Measurements from ENCODE around the gene GPR152. TPM values are rescaled to one million over a fixed set of nuclear protein-coding genes. Genes with fewer than 3 reads are reported as not detected.

GPR152 gene
- total RNA-seq, 4 donors from 2014 or later = not detected

DNA sequence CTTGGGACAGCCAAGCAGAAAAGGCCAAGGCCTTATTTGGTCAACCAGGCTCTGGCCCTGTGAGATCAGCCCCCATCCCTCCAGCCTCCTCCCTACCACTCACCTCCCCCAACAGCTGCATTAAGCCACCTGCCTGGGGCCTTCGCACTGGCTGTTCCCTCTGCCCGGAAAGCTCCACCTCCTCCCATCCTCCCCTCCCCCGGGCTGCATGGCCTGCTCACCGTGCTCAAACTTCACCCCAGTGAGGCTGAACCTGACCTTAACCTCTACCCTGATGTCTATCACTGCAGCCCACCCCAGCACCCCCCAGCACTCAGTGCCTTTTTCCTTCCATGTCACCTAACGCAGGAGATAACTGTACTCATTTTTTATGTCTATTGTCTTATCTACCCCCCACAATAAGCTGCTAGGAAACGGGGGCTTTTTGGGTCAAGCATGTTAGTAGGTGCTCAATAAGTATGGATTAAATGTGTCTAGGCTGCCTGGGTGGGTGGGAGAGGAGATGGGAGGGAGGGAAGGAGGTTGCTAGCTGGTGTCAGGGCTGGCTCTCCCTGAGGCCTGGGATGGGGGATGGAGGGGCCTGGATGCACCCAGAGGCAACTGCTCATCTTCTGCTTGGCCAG is 16.0 kb downstream of the GPR152 start:
- H3K9me3 ChIP-seq = no peaks in the 10 kb centered on the region
- H3K27me3 ChIP-seq = no peaks in the 10 kb centered on the region
- 20 to 32% methylated on average over 1 to 5 of the region's 6 CpGs for WGBS, 2 donors (ENCODE audit: low coverage in 1 of 2)
- no peak for TF ChIP-seq EP300 (IDR thresholded peaks at IDR 0.05)
- TF ChIP-seq POLR2AphosphoS5 (IDR thresholded peaks at IDR 0.05) = peak; percentile 16
- peaks cover 0 to 93% of the 10 kb centered on the region in 2 donors for H3K36me3 ChIP-seq
- peak overlapping the region in 3 of 4 donors; percentile 31 to 65 (median 45) for H3K27ac ChIP-seq
- peak overlapping the region in 1 of 2 donors; percentile 27 for H3K4me3 ChIP-seq
- H3K4me1 ChIP-seq = peaks cover 0 to 60% (median 5%) of the 10 kb centered on the region in 3 donors
- ATAC-seq = no peak

DNA sequence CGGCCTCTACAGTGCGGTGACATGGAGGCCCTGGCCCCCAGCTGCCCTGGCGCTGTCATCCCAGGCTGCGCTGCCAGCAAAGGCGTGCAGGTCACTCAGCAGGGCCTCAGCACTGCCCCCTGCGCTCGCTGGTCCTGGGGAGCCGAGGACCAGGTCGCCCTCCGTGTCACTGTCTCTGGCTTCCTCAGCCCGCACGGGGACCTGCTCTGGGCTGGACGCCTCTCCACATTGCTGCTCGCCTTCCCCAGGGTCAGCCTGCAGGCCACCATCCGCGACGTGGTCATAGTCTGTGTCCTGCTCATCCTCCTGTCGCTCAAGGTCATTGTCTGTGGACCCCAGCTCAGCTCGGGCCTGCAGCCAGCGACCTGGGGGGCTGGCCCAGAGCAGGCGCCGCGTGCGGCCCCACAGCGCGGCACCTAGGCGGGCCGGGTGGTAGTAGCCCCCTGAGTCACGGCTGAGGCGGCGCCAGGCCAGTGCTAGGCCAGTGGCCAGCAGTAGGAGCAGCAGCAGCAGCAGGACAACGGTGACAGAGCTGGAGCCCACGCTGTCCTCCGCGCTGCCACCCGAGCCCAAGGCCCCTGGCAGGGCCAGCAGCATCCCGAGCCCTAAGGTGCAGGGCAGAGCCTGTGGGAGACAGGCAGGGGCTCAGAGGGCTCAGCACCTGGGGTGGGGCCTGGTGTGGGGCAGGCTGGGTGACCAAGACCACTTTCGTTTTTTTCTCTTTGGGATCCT is 16.6 kb downstream of the GPR152 start:
- H3K27ac ChIP-seq = peak overlapping the region in 3 of 4 donors; percentile 31 to 65 (median 45)
- H3K36me3 ChIP-seq = peaks cover 0 to 93% of the 10 kb centered on the region in 2 donors
- no peak for TF ChIP-seq EP300 (IDR thresholded peaks at IDR 0.05)
- TF ChIP-seq, protein P1, sequence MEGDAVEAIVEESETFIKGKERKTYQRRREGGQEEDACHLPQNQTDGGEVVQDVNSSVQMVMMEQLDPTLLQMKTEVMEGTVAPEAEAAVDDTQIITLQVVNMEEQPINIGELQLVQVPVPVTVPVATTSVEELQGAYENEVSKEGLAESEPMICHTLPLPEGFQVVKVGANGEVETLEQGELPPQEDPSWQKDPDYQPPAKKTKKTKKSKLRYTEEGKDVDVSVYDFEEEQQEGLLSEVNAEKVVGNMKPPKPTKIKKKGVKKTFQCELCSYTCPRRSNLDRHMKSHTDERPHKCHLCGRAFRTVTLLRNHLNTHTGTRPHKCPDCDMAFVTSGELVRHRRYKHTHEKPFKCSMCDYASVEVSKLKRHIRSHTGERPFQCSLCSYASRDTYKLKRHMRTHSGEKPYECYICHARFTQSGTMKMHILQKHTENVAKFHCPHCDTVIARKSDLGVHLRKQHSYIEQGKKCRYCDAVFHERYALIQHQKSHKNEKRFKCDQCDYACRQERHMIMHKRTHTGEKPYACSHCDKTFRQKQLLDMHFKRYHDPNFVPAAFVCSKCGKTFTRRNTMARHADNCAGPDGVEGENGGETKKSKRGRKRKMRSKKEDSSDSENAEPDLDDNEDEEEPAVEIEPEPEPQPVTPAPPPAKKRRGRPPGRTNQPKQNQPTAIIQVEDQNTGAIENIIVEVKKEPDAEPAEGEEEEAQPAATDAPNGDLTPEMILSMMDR (IDR thresholded peaks at IDR 0.05) = no peak
- peak in 1 of 2 donors; percentile 12 for TF ChIP-seq POLR2A (IDR thresholded peaks at IDR 0.05)
- TF ChIP-seq POLR2AphosphoS5 (IDR thresholded peaks at IDR 0.05) = no peak
- peak overlapping the region in 1 of 2 donors; percentile 27 for H3K4me3 ChIP-seq
- no peaks in the 10 kb centered on the region for H3K9me3 ChIP-seq
- no peaks in the 10 kb centered on the region for H3K27me3 ChIP-seq
- H3K4me1 ChIP-seq = peaks cover 0 to 60% (median 5%) of the 10 kb centered on the region in 3 donors
- no peak for ATAC-seq
- 29% methylated on average over 1 of the region's 38 CpGs; no CpG with 5 or more reads in 1 of the 2 donors for WGBS, 2 donors (ENCODE audit: low coverage in 1 of 2)

DNA sequence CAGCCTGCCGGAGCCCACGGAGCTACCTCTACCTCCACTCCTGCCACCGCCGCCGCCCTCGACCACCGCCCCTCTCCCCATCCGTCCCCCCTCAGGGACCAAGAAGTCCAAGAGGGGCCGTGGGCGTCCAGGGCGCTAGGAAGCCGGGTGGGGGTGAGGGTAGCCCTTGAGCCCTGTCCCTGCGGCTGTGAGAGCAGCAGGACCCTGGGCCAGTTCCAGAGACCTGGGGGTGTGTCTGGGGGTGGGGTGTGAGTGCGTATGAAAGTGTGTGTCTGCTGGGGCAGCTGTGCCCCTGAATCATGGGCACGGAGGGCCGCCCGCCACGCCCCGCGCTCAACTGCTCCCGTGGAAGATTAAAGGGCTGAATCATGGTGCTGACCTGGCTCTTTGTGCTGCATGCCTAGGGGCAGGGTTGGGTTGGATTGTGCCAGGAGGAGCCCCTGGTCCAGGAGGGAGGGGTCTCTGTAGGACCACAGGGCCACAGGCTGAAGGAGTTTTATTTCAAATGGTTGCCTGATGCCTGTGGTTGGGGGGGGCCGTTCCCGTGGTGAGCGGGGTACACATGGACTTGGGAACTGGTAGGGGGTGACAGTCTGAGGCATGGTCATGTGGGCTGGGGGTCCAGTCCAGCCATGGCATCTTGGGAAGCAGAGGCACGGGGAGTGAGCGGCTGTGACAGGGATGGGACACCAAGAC is 17.4 kb downstream of the GPR152 start:
- Histone ChIP-seq H3K4me1 (peaks cover 0 to 60% (median 5%) of the 10 kb centered on the region in 3 donors), H3K36me3 (peaks cover 0 to 93% of the 10 kb centered on the region in 2 donors), H3K27ac (peak overlapping the region in 2 of 4 donors; percentile 45 to 65), H3K9me3 (no peaks in the 10 kb centered on the region), H3K4me3 (no peak overlapping the region), H3K27me3 (no peaks in the 10 kb centered on the region)
- TF ChIP-seq EP300 (IDR thresholded peaks at IDR 0.05) (no peak), POLR2AphosphoS5 (IDR thresholded peaks at IDR 0.05) (no peak), POLR2A (IDR thresholded peaks at IDR 0.05) (no peak)
- TF ChIP-seq, protein P1 (IDR thresholded peaks at IDR 0.05) = no peak
- ATAC-seq = no peak
- 90% methylated on average over 4 of the region's 26 CpGs; no CpG with 5 or more reads in 1 of the 2 donors for WGBS, 2 donors (ENCODE audit: low coverage in 1 of 2)

DNA sequence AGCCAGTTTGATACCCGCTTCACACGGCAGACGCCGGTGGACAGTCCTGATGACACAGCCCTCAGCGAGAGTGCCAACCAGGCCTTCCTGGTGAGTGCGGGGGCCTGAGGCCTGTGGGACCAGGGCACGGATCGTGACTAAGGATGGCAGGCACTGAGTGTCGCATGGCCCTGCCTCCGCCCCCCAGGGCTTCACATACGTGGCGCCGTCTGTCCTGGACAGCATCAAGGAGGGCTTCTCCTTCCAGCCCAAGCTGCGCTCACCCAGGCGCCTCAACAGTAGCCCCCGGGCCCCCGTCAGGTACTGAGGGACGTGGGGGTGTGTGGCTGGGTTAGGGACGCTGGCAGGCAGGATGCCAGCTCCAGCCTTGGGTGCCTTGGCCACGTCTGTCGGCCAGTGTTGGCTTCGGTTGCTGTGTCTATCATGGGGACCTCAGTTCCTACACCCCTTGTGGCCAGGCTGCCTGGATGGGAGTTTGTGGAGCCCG is 18.1 kb downstream of the GPR152 start:
- WGBS, 2 donors (ENCODE audit: low coverage in 1 of 2) = no CpG with 5 or more reads among the region's 23 CpGs
- Histone ChIP-seq H3K36me3 (peaks cover 0 to 93% of the 10 kb centered on the region in 2 donors), H3K27me3 (no peaks in the 10 kb centered on the region), H3K4me3 (no peak overlapping the region), H3K4me1 (peaks cover 0 to 60% (median 3%) of the 10 kb centered on the region in 3 donors), H3K9me3 (no peaks in the 10 kb centered on the region), H3K27ac (peak overlapping the region in 1 of 4 donors; percentile 10)
- TF ChIP-seq POLR2A (IDR thresholded peaks at IDR 0.05) = no peak
- no peak for TF ChIP-seq EP300 (IDR thresholded peaks at IDR 0.05)
- no peak for TF ChIP-seq POLR2AphosphoS5 (IDR thresholded peaks at IDR 0.05)
- TF ChIP-seq, protein P1 (IDR thresholded peaks at IDR 0.05) = no peak
- no peak for ATAC-seq

All from gastroesophageal sphincter (tissue), 4 donors.